ENCODE data around the gene SELENOO. TPM values are rescaled to one million over a fixed set of nuclear protein-coding genes. Genes with fewer than 3 reads are reported as not detected.
"Not testable (repeated sequence)": the region's sequence is repeated elsewhere in the genome, so short reads cannot be mapped to it uniquely, and the experiment has no call there.

The SELENOO gene
- total and polyA plus RNA-seq, 9 donors, result 10.8 to 21.1 (median 14.3) TPM

GRCh38 chr22:50201191-50202129 is 649 bp downstream of the SELENOO start:
- H3K4me1 ChIP-seq (ENCODE audit: control insufficient read depth, insufficient read depth, low read length), result peaks cover 19% of the 10 kb centered on the region
- DNase-seq, result no peak
- no peaks in the 10 kb centered on the region for H3K9me3 ChIP-seq (replicated peaks; ENCODE audit: control insufficient read depth, low read depth, low read length)
- H3K4me3 ChIP-seq (ENCODE audit: low read length), result peak overlapping the region; percentile 59
- under 1% methylated on average over 96 of the region's 115 CpGs for WGBS (ENCODE audit: insufficient coverage)
- H3K27ac ChIP-seq (ENCODE audit: low read length), result no peak overlapping the region
- H3K27me3 ChIP-seq (ENCODE audit: control insufficient read depth, insufficient read depth, low read length), result no peaks in the 10 kb centered on the region
- peaks cover 44% of the 10 kb centered on the region for H3K36me3 ChIP-seq (ENCODE audit: control insufficient read depth, insufficient read depth, low read length)

DNA sequence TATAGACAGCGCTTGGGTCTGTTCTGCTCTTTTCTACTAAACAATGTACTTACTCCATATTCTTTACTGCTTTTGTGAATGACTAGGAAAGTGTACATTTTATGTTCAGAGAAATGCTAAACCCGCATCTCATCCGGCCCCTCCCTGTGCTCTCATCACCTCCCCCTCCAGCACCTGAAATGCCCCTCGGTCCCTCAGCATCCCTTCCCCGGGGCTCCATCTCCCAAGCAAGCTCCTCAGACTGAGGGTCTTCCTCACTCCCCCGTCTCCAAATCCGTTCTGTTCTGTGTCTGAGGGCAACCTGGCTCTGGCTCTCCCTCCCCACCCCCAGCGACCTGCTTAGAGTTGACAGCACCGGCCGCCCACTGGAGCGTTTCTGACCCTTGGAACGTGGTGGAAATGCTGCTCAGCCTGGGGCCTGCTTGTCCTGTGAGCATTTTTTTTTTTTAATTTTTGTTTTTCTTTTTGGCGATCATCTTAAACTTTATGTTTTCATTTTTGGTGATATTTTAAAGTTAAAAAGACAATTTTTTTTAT is 1.4 kb downstream of the SELENOO start:
- Histone ChIP-seq H3K4me1 (ENCODE audit: control insufficient read depth, insufficient read depth, low read length) (peaks cover 21% of the 10 kb centered on the region), H3K36me3 (ENCODE audit: control insufficient read depth, insufficient read depth, low read length) (peaks cover 50% of the 10 kb centered on the region)

GRCh38 chr22:50203288-50203687 is 2.5 kb downstream of the SELENOO start:
- peaks cover 55% of the 10 kb centered on the region for H3K36me3 ChIP-seq (ENCODE audit: control insufficient read depth, insufficient read depth, low read length)
- peaks cover 30% of the 10 kb centered on the region for H3K4me1 ChIP-seq (ENCODE audit: control insufficient read depth, insufficient read depth, low read length)
- WGBS (ENCODE audit: insufficient coverage), result no CpG with 5 or more reads among the region's 1 CpG

More for the DNA sequence above, 1.4 kb downstream of the SELENOO start:
- no peak for DNase-seq
- no peaks in the 10 kb centered on the region for H3K9me3 ChIP-seq (replicated peaks; ENCODE audit: control insufficient read depth, low read depth, low read length)
- no peaks in the 10 kb centered on the region for H3K27me3 ChIP-seq (ENCODE audit: control insufficient read depth, insufficient read depth, low read length)
- 65% methylated on average over 7 of the region's 13 CpGs for WGBS (ENCODE audit: insufficient coverage)
- H3K4me3 ChIP-seq (ENCODE audit: low read length), result peak overlapping the region; percentile 59
- no peak overlapping the region for H3K27ac ChIP-seq (ENCODE audit: low read length)

GRCh38 chr22:50204571-50204970 is 3.8 kb downstream of the SELENOO start:
- DNase-seq, result no peak
- 91% methylated on average over 4 of the region's 7 CpGs for WGBS (ENCODE audit: insufficient coverage)
- Histone ChIP-seq H3K27me3 (ENCODE audit: control insufficient read depth, insufficient read depth, low read length) (no peaks in the 10 kb centered on the region), H3K4me3 (ENCODE audit: low read length) (no peak overlapping the region), H3K36me3 (ENCODE audit: control insufficient read depth, insufficient read depth, low read length) (peaks cover 57% of the 10 kb centered on the region), H3K27ac (ENCODE audit: low read length) (no peak overlapping the region), H3K9me3 (replicated peaks; ENCODE audit: control insufficient read depth, low read depth, low read length) (no peaks in the 10 kb centered on the region), H3K4me1 (ENCODE audit: control insufficient read depth, insufficient read depth, low read length) (peaks cover 39% of the 10 kb centered on the region)

More at GRCh38 chr22:50203288-50203687, 2.5 kb downstream of the SELENOO start:
- no peak overlapping the region for H3K27ac ChIP-seq (ENCODE audit: low read length)
- no peak for DNase-seq
- H3K9me3 ChIP-seq (replicated peaks; ENCODE audit: control insufficient read depth, low read depth, low read length), result no peaks in the 10 kb centered on the region
- H3K27me3 ChIP-seq (ENCODE audit: control insufficient read depth, insufficient read depth, low read length), result no peaks in the 10 kb centered on the region
- no peak overlapping the region for H3K4me3 ChIP-seq (ENCODE audit: low read length)

DNA sequence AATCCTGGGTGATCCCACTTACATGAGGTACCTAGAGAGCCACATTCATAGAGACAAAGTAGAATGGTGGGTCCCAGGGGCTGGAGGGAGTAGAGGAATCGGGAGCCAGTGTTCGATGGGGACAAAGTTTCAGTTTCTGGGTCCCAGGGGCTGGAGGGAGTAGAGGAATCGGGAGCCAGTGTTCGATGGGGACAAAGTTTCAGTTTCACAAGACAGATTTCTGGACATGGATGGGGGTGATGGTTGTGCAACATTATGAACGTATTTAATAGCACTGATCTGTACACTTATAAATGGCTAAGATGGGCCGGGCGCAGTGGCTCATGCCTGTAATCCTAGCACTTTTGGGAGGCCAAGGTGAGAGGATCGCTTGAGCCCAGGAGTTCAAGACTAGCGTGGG is 4.2 kb downstream of the SELENOO start:
- H3K4me1 ChIP-seq (ENCODE audit: control insufficient read depth, insufficient read depth, low read length), result peaks cover 36% of the 10 kb centered on the region

DNA sequence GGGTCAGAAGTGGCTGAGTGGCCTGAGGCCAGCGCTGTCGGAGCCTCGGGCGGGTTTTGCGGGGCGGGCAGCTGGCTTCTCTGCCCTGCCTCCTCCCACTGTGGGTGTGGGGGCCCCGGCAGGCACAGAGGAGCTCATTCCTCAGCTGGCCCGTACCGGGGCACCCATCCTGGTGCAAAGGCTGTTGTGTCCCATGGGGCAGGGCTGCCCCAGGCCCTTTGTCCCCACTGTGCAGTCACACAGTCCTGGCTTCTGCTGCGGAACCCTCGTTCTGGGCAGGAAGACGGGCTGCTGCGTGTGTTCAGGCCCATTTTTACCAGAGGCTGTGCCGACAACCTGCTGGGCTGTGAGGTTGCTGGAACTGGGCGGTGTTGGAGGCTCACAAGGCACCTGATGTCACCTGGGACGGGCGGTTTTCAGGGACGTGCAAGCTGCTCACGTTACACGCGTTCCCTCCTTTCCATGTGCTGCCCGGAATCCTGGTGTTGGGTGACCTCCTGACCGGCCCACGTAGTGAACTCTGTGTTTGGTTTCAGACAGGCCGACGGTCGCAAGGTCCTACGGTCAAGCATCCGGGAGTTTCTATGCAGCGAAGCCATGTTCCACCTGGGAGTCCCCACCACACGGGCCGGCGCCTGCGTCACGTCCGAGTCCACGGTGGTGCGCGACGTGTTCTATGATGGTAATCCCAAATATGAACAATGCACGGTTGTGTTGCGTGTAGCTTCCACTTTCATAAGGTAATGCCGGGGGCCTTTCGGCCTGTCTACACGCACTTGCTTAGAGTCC is 5.2 kb downstream of the SELENOO start:
- H3K9me3 ChIP-seq (replicated peaks; ENCODE audit: control insufficient read depth, low read depth, low read length), result no peaks in the 10 kb centered on the region
- H3K4me1 ChIP-seq (ENCODE audit: control insufficient read depth, insufficient read depth, low read length), result peaks cover 33% of the 10 kb centered on the region
- no peak overlapping the region for H3K4me3 ChIP-seq (ENCODE audit: low read length)
- DNase-seq, result no peak
- H3K27ac ChIP-seq (ENCODE audit: low read length), result no peak overlapping the region
- WGBS (ENCODE audit: insufficient coverage), result 88% methylated on average over 45 of the region's 45 CpGs
- no peaks in the 10 kb centered on the region for H3K27me3 ChIP-seq (ENCODE audit: control insufficient read depth, insufficient read depth, low read length)
- H3K36me3 ChIP-seq (ENCODE audit: control insufficient read depth, insufficient read depth, low read length), result peaks cover 69% of the 10 kb centered on the region

More for the DNA sequence above, 4.2 kb downstream of the SELENOO start:
- H3K36me3 ChIP-seq (ENCODE audit: control insufficient read depth, insufficient read depth, low read length), result peaks cover 60% of the 10 kb centered on the region
- H3K27ac ChIP-seq (ENCODE audit: low read length); H3K27me3 ChIP-seq (ENCODE audit: control insufficient read depth, insufficient read depth, low read length); DNase-seq; H3K4me3 ChIP-seq (ENCODE audit: low read length); H3K9me3 ChIP-seq (replicated peaks; ENCODE audit: control insufficient read depth, low read depth, low read length): not testable (repeated sequence)
- WGBS (ENCODE audit: insufficient coverage), result 92% methylated on average over 8 of the region's 9 CpGs

DNA sequence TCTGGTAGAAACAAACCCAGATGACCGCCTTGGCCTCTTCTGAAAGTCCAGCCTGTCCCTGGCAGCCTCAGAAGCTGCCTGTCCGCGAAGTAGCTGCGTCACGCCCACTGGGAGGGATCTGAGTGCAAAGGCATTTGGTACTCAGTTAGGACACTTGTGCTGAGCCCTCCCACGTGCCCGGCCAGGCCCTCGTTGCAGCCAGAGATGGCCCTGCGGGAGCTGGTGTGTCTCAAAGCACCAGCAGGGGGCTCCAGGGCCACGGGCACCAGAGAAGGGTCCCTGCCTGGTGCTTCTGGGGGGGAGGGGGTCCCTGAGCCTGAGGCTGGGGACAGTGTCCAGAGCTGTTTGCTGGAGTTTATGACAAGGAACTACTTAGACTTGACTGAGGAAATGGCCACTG is 5.8 kb downstream of the SELENOO start:
- H3K4me1 ChIP-seq (ENCODE audit: control insufficient read depth, insufficient read depth, low read length), result peaks cover 33% of the 10 kb centered on the region
- no peak overlapping the region for H3K4me3 ChIP-seq (ENCODE audit: low read length)
- peaks cover 72% of the 10 kb centered on the region for H3K36me3 ChIP-seq (ENCODE audit: control insufficient read depth, insufficient read depth, low read length)
- no peak overlapping the region for H3K27ac ChIP-seq (ENCODE audit: low read length)
- H3K27me3 ChIP-seq (ENCODE audit: control insufficient read depth, insufficient read depth, low read length), result no peaks in the 10 kb centered on the region
- WGBS (ENCODE audit: insufficient coverage), result 36% methylated on average over 10 of the region's 10 CpGs
- no peaks in the 10 kb centered on the region for H3K9me3 ChIP-seq (replicated peaks; ENCODE audit: control insufficient read depth, low read depth, low read length)
- no peak for DNase-seq

DNA sequence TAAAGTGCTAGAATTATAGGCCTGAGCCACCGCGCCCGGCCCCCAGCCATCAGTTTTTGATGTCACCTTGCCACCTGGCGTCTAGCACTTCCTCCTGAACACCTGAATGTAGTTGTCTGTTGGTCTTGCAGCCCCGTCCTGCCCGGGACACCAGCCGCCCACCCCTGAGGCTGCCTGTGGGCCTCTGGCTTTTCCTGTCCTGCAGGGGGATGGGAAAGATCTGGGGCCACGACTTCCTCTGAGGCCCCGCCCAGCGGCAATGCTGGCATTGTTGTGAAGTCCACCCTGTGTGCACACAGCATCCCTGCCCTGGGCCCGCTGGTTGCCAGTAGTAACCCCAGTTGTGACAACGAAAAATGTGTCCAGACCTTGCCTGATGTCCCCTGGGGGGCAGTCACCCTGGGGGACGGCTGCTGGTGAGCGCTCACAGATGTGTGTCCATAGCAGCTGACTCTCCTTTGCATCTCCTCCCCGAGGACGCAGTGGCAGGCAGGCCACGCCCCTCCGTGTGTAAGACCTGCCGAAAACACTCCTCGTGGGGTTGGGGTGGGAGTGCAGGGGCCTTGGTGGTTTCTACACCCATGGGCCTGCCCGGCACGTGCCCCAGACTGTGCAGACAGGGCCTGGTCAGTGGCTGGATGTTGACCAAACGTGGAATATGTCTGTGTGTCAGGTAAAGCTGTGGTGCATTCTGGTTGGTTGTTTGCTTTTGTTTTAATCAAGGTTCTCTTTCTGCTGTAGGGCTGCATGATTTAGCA is 6.8 kb downstream of the SELENOO start:
- Histone ChIP-seq H3K27ac (ENCODE audit: low read length) (peak overlapping the region; percentile 13), H3K27me3 (ENCODE audit: control insufficient read depth, insufficient read depth, low read length) (no peaks in the 10 kb centered on the region), H3K4me1 (ENCODE audit: control insufficient read depth, insufficient read depth, low read length) (peaks cover 25% of the 10 kb centered on the region), H3K4me3 (ENCODE audit: low read length) (no peak overlapping the region), H3K36me3 (ENCODE audit: control insufficient read depth, insufficient read depth, low read length) (peaks cover 81% of the 10 kb centered on the region), H3K9me3 (replicated peaks; ENCODE audit: control insufficient read depth, low read depth, low read length) (no peaks in the 10 kb centered on the region)
- DNase-seq, result no peak
- WGBS (ENCODE audit: insufficient coverage), result 66% methylated on average over 14 of the region's 23 CpGs

DNA sequence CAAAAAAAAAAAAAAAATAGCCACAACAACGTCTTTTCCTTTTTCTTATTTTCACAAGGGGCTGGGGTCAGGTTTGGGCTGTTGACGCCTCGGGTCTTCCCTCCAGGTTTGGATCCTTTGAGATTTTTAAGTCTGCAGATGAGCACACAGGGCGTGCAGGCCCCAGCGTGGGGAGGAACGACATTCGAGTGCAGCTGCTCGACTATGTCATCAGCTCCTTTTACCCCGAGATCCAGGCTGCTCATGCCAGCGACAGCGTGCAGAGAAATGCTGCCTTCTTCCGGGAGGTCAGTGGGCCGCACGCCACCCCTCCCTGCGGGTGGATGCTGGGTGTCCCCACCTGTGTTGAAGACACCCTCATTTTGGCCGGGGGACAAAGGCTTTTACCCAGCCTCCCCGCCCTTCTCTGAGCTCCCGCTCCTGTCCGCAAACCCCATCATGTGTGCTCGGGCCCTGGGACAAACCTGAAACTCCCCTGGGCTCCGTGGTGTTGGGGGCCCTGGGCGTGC is 7.7 kb downstream of the SELENOO start:
- no peak overlapping the region for H3K4me3 ChIP-seq (ENCODE audit: low read length)
- H3K9me3 ChIP-seq (replicated peaks; ENCODE audit: control insufficient read depth, low read depth, low read length), result no peaks in the 10 kb centered on the region
- no peak for DNase-seq
- H3K27ac ChIP-seq (ENCODE audit: low read length), result peak overlapping the region; percentile 3
- H3K4me1 ChIP-seq (ENCODE audit: control insufficient read depth, insufficient read depth, low read length), result peaks cover 25% of the 10 kb centered on the region
- 65% methylated on average over 16 of the region's 22 CpGs for WGBS (ENCODE audit: insufficient coverage)
- peaks cover 84% of the 10 kb centered on the region for H3K36me3 ChIP-seq (ENCODE audit: control insufficient read depth, insufficient read depth, low read length)
- no peaks in the 10 kb centered on the region for H3K27me3 ChIP-seq (ENCODE audit: control insufficient read depth, insufficient read depth, low read length)

All from muscle of leg (tissue), 11 donors.